Renal cortex interstitium (tissue), 11 donors: Measurements from ENCODE around the gene AEBP2. TPM values are rescaled to one million over a fixed set of nuclear protein-coding genes. Genes with fewer than 3 reads are reported as not detected.
"Not testable (repeated sequence)": the region's sequence is repeated elsewhere in the genome, so short reads cannot be mapped to it uniquely, and the experiment has no call there.

Experiments used
- DNase-seq, 11 donors: peaks; one replicate each; pipeline ENCODE4 v3.0.0-alpha.2; 2013; ENCODE audit warnings: low read depth in 9 of 11, low spot score in 4 of 11; ENCODE audit errors: extremely low read depth in 1 of 11
- polyA plus RNA-seq, 3 donors: library from polyadenylated mRNA; unstranded; fragments of 120-200 nt; gene quantifications; one replicate each; pipeline ENCODE4 v1.2.1, GENCODE V29; 2013; ENCODE audit not compliant: insufficient read length in 3 of 3

AEBP2 gene
- polyA plus RNA-seq, 3 donors, result 55.6 to 65.4 (median 58.0) TPM

DNA sequence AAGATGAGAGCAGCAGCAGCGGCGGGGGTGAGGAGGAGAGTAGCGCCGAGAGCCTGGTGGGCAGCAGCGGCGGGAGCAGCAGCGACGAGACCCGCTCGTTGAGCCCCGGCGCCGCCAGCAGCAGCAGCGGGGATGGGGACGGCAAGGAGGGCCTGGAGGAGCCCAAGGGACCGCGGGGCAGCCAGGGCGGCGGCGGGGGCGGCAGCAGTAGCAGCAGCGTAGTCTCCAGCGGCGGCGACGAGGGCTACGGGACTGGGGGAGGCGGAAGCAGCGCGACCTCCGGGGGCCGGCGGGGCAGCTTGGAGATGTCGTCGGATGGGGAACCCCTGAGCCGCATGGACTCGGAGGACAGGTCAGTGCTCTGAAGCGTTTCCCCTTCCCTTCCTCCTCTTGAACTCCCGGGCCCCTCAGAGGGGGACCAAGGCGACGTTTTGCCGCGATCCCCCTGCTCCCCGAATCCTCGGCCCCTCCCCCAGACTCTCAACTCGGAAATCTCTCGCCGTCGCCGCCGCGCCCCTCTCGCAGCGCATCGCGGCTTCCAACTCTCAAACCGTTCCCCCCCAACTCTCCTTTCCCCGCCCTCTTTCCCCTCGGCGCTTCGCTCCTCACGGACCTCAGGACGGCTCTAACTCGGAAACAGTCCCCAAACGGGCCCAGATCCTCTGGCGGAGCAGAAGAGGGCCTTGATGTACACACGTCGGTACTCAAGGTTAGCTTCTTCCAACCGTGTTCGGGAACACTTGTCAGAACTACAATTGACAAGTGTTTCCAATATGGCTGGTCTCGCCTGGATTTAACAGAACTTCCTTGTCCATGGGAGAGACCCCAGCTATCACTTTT, 947 bp downstream of the AEBP2 start:
- peak in 9 of 11 donors; percentile 47 to 63 (median 52) for DNase-seq

DNA sequence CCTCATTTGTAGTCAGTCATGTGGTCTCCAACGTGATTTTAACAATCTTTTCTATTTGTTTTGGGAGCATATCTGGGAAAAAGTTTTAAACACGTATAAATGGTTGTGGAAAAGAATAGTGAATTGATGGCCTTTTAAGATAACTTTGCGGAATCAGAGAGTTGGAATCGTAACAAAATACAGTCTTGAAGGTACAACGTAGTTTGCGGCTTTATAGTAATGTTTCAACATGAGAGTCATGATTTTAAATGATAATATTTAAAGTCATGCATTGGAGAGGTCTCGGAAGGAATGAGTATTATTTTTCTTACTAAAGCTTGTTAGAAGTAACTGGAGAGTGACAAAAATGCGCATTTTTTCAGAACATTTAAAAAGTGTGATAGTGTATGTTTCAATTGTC, 1.6 kb downstream of the AEBP2 start:
- DNase-seq, result no peak

DNA sequence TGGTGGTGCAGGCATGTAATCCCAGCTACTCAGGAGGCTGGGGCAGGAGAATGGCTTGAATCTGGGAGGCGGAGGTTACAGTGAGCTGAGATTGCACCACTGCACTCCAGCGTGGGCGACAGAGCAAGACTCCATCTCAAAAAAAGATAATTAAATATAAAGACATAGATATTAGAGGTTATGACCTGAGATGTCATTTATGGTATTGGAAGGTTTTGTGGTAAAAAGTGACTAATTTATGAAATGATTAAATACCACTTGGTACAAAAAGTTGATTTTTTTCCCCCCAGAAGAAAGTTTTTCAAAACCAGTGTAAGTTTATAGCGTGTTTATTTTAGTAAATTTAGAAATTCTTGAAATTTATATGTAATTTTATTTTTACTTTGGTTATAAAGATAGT, 4.3 kb downstream of the AEBP2 start:
- DNase-seq, result no peak

DNA sequence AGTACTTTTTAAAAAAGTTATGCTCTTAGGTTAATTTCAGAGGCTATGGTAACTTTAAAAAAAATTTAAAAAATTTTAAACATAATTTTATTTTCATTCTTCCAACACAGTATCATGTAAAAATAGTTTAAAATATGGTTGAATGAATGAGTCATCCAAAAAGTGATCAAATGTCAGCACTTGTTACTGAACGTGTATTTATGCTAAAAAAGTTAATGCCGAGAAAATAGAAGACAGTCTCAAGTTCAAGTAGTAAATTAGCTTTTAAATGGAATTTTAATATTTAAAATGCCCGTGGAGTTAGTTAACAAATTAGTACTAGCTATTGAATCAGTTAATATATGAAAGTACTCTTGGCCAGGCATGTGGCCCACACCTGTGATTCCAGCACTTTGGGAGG, 4.8 kb downstream of the AEBP2 start:
- DNase-seq, result no peak

DNA sequence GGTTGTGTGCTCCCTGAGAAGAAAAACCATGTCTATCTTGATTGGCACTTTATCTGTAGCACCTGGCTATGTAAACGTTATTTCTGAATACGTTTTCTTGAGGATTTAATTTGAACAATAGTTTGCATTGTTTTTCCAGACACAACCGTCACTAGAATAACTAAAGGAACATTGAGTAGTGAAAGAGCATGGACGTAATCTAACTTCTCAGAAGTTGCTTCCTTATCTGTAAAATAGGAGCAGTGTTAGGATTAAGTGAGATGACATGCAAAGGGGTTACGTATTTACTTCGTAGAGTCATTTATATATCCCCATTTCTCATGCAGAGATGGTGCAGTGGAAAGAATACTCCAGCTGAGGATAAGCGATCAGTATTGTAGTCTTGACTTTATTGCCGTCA, 8.1 kb downstream of the AEBP2 start:
- DNase-seq, result no peak

DNA sequence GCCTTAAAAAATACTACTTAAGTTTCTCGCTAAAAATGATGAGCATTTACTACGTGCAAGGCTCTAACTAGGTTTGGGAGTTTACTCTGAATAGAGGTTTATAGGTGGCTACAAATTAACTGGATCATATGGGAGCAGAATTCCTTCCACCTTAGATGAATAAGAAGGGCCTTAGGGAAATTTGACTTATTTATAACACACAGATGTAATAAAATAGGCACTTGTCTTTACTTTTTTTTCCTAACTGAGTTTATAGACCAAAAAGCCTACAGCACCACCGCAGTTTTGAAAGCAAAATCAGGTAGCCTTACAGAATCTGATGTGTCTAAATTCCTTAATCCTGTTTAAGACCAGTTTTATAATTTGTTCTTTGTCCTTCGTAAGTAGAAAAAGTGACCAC, 10.5 kb downstream of the AEBP2 start:
- no peak for DNase-seq

DNA sequence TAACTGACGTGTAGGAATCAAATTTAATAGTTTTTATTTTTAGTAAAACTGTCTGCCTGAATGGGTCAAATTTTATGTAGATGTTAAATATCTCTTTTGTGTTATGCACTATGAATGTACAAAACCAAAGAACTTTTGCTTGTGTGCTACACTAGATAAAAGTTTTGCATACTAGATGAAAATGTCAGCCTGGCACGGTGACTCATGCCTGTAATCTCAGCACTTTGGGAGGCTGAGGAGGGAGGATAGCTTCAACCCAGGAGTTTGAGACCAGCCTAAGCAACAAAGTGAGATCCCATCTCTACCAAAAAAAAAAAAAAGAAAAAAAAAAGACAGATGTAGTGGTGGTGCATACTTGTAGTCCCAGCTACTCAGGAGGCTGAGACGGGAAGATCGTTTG, 11.1 kb downstream of the AEBP2 start:
- DNase-seq, result no peak

DNA sequence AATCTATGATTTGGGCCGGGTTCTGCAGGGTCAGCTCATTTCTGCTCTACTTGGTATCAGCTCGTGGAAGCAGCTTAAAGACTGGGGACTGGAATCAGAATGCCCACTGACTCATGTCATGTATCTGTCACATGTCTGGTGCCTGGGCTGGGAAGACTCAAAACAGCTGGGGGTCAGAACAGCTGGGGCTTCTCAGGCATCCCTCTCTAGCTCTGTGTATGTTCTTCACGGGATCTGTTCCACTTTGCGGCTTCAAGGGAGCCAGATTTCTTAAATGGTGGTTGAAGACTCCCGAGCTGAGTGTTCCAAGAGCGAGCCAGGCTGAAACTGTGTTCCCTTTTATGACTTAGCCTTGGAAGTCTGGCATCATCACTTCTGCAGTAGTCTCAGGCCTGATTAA, 11.9 kb downstream of the AEBP2 start:
- DNase-seq, result peak in 2 of 11 donors; percentile 18 to 33

DNA sequence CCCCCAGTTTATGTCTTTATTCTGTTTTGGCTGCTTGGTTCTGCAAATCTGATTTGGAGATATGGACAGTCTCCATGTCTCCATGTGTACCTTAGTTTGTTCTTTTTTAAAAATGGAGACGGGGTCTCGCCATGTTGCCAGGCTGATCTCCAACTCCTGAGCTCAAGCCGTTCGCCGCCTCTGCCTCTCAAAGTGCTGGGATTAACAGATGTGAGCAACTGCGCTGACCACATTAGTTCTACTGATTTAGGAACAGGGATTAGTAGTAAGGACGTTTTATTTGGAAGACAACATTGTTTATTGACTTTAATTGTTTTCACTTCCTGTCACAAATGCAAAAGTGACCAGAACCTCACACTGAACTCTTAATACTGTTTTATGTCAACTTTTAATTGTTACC, 14.7 kb downstream of the AEBP2 start:
- no peak for DNase-seq

DNA sequence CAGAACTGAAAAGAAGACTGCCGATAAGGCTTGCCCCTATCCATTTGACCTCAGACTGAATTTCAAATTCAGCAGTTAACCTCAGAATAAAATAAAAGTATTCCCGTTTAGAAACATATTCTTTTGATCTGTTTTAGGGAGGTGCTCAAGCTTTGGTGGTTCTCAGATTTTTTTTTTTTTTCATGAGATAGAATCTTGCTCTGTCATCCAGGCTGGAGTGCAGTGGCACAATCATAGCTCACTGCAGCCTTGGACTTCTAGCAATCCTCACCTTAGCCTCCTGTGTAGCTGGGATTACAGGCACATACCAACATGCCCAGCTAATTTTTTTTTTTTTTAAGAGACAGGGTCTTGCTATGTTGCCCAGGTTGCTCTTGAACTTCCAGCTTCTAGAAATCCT, 15.5 kb downstream of the AEBP2 start:
- no peak for DNase-seq

DNA sequence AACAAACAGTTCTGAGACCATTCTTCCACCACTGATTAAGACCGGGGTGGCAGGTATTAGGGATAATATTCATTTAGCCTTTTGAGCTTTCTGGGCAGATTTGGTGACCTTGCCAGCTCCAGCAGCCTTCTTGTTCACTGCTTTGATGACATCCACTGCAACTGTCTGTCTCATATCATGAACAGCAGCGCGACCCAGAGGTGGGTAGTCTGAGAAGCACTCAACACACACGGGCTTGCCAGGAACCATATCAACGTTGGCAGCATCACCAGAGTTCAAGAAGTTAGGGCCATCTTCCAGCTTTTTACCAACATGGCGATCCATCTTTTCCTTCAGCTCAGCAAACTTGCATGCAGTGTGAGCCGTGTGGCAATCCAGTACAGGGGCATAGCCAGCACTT, 16.9 kb downstream of the AEBP2 start:
- no peak for DNase-seq

DNA sequence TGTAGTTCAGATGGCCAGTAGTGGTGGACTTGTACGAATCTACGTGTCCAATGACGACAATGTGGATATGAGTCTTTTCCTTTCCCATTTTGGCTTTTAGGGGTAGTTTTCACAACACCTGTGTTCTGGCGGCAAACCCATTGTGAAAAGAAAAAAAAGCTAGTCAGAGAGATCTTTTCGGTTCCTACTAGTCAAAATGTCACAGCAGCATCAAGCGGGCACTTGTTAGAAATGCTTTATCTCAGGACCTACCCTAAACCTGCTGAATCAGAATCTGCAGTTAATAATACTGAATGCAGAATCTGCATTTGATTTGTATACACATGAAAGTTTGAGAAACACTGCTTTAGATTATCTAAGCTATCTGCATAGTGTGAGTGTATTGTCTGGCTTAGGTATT, 18.3 kb downstream of the AEBP2 start:
- no peak for DNase-seq

DNA sequence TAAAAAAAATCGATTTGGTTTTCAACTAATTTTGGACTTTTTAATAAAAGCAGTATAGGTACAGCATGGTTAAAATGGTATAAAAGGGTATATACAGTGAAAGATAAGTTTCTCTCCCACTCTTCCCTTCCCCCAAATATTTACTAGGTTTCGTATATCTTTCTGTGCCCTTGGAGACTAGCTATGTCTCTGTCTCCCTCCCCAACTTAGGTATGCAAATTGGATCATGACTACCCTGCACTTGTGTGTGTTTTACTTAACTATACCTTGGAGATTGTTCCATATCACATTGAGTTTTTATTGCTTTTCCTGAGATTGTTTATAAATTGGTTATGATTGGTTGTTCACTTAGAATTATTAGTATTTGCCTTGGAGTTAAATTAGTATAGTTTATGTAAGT, 19.4 kb downstream of the AEBP2 start:
- DNase-seq, result no peak

DNA sequence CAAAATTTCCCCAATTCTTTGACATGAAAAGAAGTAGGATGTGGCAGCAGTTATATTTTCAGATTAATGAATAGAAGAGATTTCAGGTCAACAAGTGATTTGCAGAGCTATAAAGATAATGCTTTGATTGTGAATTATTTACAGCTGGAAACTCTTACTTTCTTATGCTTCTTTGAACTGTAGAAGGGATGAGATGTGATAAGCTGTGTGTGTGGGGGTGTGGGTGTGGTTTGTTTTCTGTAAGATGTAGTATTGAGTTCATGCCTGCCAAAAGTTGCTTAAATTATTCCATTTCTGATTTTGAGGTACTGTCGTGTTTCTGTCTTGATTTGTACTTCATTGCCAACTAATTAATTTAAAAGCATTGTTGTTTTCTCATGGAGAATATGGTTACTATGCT, 22.7 kb downstream of the AEBP2 start:
- DNase-seq, result peak in 5 of 11 donors; percentile 18 to 53 (median 27)

DNA sequence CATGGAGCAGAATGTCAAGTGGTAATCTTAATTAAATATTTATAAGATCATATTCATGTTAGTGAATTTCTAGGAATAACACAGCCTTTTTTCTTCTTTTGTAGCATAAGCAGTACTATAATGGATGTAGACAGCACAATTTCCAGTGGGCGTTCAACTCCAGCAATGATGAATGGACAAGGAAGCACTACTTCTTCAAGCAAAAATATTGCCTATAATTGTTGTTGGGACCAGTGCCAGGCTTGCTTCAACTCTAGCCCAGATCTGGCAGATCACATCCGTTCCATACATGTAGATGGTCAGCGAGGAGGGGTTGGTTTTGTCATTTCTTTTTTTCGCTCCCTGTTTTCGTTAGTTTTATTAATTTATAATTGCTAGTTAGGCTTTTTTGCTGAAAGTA, 23.1 kb downstream of the AEBP2 start:
- peak in 7 of 11 donors; percentile 29 to 63 (median 48) for DNase-seq

DNA sequence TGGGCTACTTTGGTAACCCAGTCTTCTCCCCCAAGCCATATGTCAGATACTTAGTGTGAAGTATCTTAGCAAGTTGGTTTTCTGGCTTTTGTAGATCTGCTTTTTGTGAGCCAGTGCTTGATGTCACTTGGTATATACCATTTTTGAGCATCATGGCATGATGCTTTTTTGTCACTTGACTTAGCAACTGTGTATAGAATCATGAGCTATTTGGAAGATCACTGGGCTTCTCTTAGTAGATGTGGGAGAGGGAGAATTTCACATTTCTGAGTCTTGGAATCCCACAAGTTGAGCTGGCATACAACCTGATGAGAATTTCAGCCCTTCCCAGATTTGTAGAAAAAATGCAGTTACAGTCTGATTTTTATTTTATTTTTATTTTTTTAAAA, 24.9 kb downstream of the AEBP2 start:
- DNase-seq, result no peak

DNA sequence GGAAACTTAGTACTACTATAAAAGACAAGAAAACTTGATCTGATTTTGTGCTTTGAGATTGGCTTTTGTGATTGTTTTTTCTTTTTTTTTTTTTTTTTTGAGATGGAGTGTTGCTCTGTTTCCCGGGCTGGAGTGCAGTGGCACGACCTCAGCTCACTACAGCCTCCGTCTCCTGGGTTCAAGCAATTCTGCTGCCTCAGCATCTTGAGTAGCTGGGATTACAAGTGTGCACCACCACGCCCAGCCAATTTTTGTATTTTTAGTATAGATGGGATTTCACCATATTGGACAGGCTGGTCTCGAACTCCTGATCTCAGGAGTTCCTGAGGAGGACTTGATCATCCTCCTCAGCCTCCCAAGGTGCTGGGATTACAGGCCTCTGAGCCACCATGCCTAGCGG, 26.4 kb downstream of the AEBP2 start:
- DNase-seq, result no peak

DNA sequence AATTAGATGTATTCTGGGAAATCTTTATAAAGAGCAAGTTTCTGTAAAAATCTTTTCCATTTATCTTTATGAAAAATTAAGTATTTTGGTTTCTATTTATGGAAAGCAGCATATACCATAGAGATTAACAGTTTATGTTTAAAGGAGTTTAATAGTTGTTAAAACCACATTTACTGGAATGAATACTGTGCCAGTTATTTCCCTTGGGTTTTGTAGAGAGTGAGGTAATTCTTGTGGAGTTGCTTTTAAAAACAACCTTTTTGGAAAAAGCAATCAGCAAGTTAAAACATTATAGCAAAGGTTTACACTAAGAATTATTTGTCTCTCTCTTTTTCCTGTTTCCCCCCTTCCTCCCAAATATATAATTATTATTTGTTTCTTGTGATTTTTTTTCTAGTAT, 34.9 kb downstream of the AEBP2 start:
- DNase-seq, result no peak

DNA sequence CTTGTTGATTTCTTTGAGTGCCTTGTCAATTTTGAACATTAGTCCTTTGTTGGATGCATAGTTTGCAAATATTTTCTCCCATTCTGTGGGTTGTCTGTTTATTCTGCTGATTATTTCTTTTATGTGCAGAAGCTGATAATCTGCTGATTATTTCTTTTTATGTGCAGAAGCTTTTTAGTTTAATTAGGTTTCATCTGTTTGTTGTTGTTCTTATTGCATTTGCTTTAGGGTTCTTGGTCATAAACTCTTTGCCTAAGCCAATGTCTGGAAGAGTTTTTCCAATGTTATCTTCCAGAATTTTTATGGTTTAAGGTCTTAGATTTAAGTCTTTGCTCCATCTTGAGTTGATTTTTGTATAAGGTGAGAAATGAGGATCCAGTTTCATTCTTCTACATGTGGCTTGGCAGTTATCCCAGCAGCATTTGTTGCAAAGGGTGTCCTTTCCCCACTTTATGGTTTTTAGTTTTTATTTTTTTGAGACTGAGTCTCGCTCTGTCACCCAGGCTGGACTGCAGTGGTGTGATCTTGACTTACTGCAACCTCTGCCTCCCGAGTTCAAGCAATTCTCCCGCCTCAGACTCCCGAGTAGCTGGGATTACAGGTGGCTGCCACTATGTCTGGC, 36.7 kb downstream of the AEBP2 start:
- not testable (repeated sequence) for DNase-seq

DNA sequence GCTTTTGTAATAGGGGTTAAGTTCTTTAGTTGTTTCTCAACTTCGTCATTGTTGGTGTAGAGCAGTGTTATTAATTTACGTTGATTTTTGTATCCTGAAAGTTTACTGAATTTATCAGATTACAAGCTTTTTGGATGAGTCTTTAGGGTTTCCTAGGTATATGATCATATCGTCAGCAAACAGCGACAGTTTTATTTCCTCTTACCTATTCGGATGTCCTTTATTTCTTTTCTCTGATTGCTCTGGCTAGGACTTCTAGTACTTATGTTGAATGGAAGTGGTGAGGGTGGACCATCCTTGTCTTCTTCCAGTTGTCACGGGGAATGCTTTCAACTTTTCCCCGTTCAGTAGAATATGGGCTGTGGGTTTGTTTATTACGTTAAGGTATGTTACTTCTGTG, 37.8 kb downstream of the AEBP2 start:
- DNase-seq, result no peak

DNA sequence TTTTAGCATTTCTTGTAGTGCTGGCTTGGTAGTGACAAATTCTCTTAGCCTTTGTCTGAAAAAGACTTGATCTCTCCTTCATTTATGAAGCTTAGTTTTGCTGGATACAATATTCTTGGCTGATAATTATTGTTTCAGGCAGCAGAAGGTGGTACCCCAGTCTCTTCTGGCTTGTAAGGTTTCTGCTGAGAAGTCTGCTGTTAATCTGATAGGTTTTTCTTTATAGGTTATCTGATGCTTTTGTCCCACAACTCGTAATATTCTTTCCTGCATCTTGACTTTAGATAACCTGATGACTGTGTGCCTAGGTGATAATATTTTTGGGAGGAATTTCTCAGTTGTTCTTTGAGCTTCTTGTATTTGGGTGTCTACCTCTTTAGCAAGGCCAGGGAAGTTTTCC, 41.2 kb downstream of the AEBP2 start:
- DNase-seq, result no peak
